Endodermal cell (in vitro differentiated cells): ENCODE results near the gene SPATS2. TPM values are rescaled to one million over a fixed set of nuclear protein-coding genes. Genes with fewer than 3 reads are reported as not detected.
"Not testable (repeated sequence)": the region's sequence is repeated elsewhere in the genome, so short reads cannot be mapped to it uniquely, and the experiment has no call there.

Experiments used
- DNase-seq: peaks from one replicate; pipeline ENCODE4 v3.0.0-alpha.2; 2017
- H3K27ac ChIP-seq: 2 replicates; pipeline ENCODE4 v1.5.1; 2013; ENCODE audit warnings: mild to moderate bottlenecking, low read depth, low read length, moderate library complexity
- H3K27me3 ChIP-seq: 2 replicates; pipeline ENCODE4 v1.6.1; 2013; ENCODE audit warnings: mild to moderate bottlenecking, low read length, moderate library complexity; ENCODE audit not compliant: insufficient read depth, control insufficient read depth, poor library complexity, severe bottlenecking
- H3K36me3 ChIP-seq: 2 replicates; pipeline ENCODE4 v1.7.0; 2013; ENCODE audit warnings: mild to moderate bottlenecking, low read length, moderate library complexity; ENCODE audit not compliant: control insufficient read depth, insufficient read depth
- H3K4me1 ChIP-seq: one replicate; pipeline ENCODE4 v1.7.0; 2013; ENCODE audit warnings: low read length; ENCODE audit not compliant: control insufficient read depth, insufficient read depth
- H3K4me3 ChIP-seq: 2 replicates; pipeline ENCODE4 v1.5.1; 2013; ENCODE audit warnings: mild to moderate bottlenecking, low read length, moderate library complexity
- H3K9ac ChIP-seq: 2 replicates; pipeline ENCODE4 v1.6.1; 2013; ENCODE audit warnings: mild to moderate bottlenecking, low read length, moderate library complexity; ENCODE audit not compliant: poor library complexity, severe bottlenecking; ENCODE audit errors: extremely low read depth
- H3K9me3 ChIP-seq: 2 replicates; pipeline ENCODE4 v1.6.1; 2013; ENCODE audit warnings: mild to moderate bottlenecking, low read length, moderate library complexity; ENCODE audit not compliant: control insufficient read depth
- H3K27ac Mint-ChIP-seq: 2 replicates; pipeline ENCODE4 v1.8.0; 2020; ENCODE audit warnings: mixed read lengths
- H3K27me3 Mint-ChIP-seq: 2 replicates; pipeline ENCODE4 v1.8.0; 2021; ENCODE audit warnings: mild to moderate bottlenecking, mixed read lengths; ENCODE audit not compliant: insufficient read depth
- H3K36me3 Mint-ChIP-seq: 2 replicates; pipeline ENCODE4 v1.8.0; 2020; ENCODE audit warnings: low read depth, mixed read lengths
- H3K4me1 Mint-ChIP-seq: 2 replicates; pipeline ENCODE4 v1.8.0; 2020; ENCODE audit warnings: mixed read lengths
- H3K4me3 Mint-ChIP-seq: 2 replicates; pipeline ENCODE4 v1.8.0; 2020; ENCODE audit warnings: mild to moderate bottlenecking, moderate library complexity, mixed read lengths
- H3K9me3 Mint-ChIP-seq: 2 replicates; pipeline ENCODE4 v1.8.0; 2020; ENCODE audit warnings: mild to moderate bottlenecking, mixed read lengths
- CTCF ChIP-seq: fragments of 200-600 bp; sonication (generic); conservative IDR thresholded peaks from 2 replicates; pipeline ENCODE4 v1.5.0; 2021; ENCODE audit warnings: antibody characterized with exemption, mild to moderate bottlenecking
- WGBS, 2 experiments: methylation state at CpG; one replicate each; pipeline versions ENCODE4 v1.1.5 to v1.1.7; 2013; ENCODE audit warnings: missing lambda C conversion rate in 2 of 2, mixed read lengths in 1 of 2; ENCODE audit not compliant: insufficient coverage in 1 of 2, insufficient read length in 1 of 2; 5-methylcytosine and 5-hydroxymethylcytosine counted together
- long read RNA-seq, 4 experiments: library from polyadenylated mRNA in 2 of 4; library from RNA in 1 of 4; library from capped mRNA in 1 of 4; stranded (forward) in 3 of 4; unstranded in 1 of 4; transcript quantifications; one replicate each; pipeline ENCODE4 v2.0.0, GENCODE V29; 2020 to 2021; ENCODE audit warnings: inconsistent platforms in 1 of 4
- polyA plus RNA-seq, 2 experiments: library from polyadenylated mRNA; stranded (reverse); fragments of 50-300 nt; gene quantifications; one replicate each; pipeline ENCODE4 v1.2.3, GENCODE V29; 2013
- total RNA-seq, 2 donors: library from RNA; stranded (reverse); fragmentation: NEBNext Ultra II Directional in 1 of 2; extraction: Animal tissue kit (Norgen Biotek cat#: 25700) in 1 of 2; gene quantifications; 2 replicates in 1 of 2; 3 replicates in 1 of 2; pipeline ENCODE4 v1.2.1, GENCODE V29; 2021

The SPATS2 gene
- 10 to 100 TPM; 50.2 to 64.8 TPM for total RNA-seq
- polyA plus RNA-seq (2013, experiment 1 of 2): 52.3 TPM
- 46.9 TPM for polyA plus RNA-seq (2013, experiment 2 of 2)
- long read RNA-seq, experiment 1, transcript SPATS2-222 (14 exons, 2,993 nt): major isoform, 6 of 20 reads
- long read RNA-seq, experiment 1, partial matches to known transcripts: 6 of 20 reads
- long read RNA-seq, experiment 1, other reads (novel, unspliced or antisense): 6 of 20 reads
- long read RNA-seq, experiment 2, transcript SPATS2-222 (14 exons, 2,993 nt): minor isoform, 43 of 156 reads
- long read RNA-seq, experiment 2, transcript SPATS2-201 (13 exons, 3,158 nt): major isoform, 74 of 156 reads
- long read RNA-seq, experiment 2, partial matches to known transcripts: 10 of 156 reads
- long read RNA-seq, experiment 2, other reads (novel, unspliced or antisense): 29 of 156 reads
- long read RNA-seq, experiment 3, transcript SPATS2-222 (14 exons, 2,993 nt): minor isoform, 12 of 54 reads
- long read RNA-seq, experiment 3, transcript SPATS2-201 (13 exons, 3,158 nt): major isoform, 17 of 54 reads
- long read RNA-seq, experiment 3, partial matches to known transcripts: 8 of 54 reads
- long read RNA-seq, experiment 3, other reads (novel, unspliced or antisense): 17 of 54 reads
- long read RNA-seq, experiment 4, transcript SPATS2-222 (14 exons, 2,993 nt): minor isoform, 8 of 34 reads
- long read RNA-seq, experiment 4, transcript SPATS2-201 (13 exons, 3,158 nt): major isoform, 12 of 34 reads
- long read RNA-seq, experiment 4, partial matches to known transcripts: 3 of 34 reads
- long read RNA-seq, experiment 4, other reads (novel, unspliced or antisense): 8 of 34 reads

- Mint-ChIP-seq H3K27me3 (peaks cover 16% of the 10 kb centered on the region), H3K9me3 (no peaks in the 10 kb centered on the region), H3K4me1 (peaks cover 15% of the 10 kb centered on the region), H3K4me3 (peak within 1 kb of the TSS; percentile 81), H3K36me3 (peaks cover 9% of the 10 kb centered on the region), H3K27ac (peak within 1 kb of the TSS; percentile 98)
- Histone ChIP-seq H3K9me3 (no peaks in the 10 kb centered on the region), H3K4me1 (peaks cover 6% of the 10 kb centered on the region), H3K9ac (peak within 1 kb of the TSS; percentile 91), H3K27ac (peak within 1 kb of the TSS; percentile 99), H3K36me3 (peaks cover 13% of the 10 kb centered on the region), H3K4me3 (peak within 1 kb of the TSS; percentile 93), H3K27me3 (no peaks in the 10 kb centered on the region)
- TF ChIP-seq CTCF: no peak
- WGBS, 2 experiments: 0 to 1% methylated on average over 19 to 36 of the region's 52 CpGs
- peak; percentile 100 for DNase-seq
Observed at GRCh38 chr12:49367381-49368239, at the start of gene SPATS2. TSS of gene SPATS2 (plus strand) at chr12:49367462. CDS start at chr12:49461013, 93,551 bp downstream.

- H3K9me3 Mint-ChIP-seq, H3K9ac ChIP-seq, H3K4me3 ChIP-seq, H3K36me3 Mint-ChIP-seq, H3K36me3 ChIP-seq, H3K9me3 ChIP-seq, DNase-seq, H3K27ac Mint-ChIP-seq, H3K27ac ChIP-seq, H3K4me3 Mint-ChIP-seq, H3K4me1 ChIP-seq: not testable (repeated sequence)
- Mint-ChIP-seq H3K4me1 (peaks cover 12% of the 10 kb centered on the region), H3K27me3 (peaks cover 14% of the 10 kb centered on the region)
- peaks cover 14% of the 10 kb centered on the region for H3K27me3 ChIP-seq
- WGBS, 2 experiments: 89 to 95% methylated on average over 8 to 9 of the region's 9 CpGs
Observed at GRCh38 chr12:49320411-49321103, 46.7 kb upstream of the SPATS2 start.

GRCh38 chr12:49322367-49322707, 44.9 kb upstream of the SPATS2 start:
- Mint-ChIP-seq H3K27ac (peak overlapping the region; percentile 91), H3K9me3 (no peaks in the 10 kb centered on the region), H3K27me3 (peaks cover 14% of the 10 kb centered on the region), H3K36me3 (peaks cover 12% of the 10 kb centered on the region), H3K4me3 (peak overlapping the region; percentile 99), H3K4me1 (peaks cover 12% of the 10 kb centered on the region)
- no peak overlapping the region for H3K27ac ChIP-seq
- peak; percentile 73 for DNase-seq
- peak overlapping the region; percentile 93 for H3K4me3 ChIP-seq
- no peaks in the 10 kb centered on the region for H3K9me3 ChIP-seq
- H3K4me1 ChIP-seq: peaks cover 4% of the 10 kb centered on the region
- TF ChIP-seq CTCF: no peak
- H3K36me3 ChIP-seq: peaks cover 21% of the 10 kb centered on the region
- peaks cover 14% of the 10 kb centered on the region for H3K27me3 ChIP-seq
- peak overlapping the region; percentile 84 for H3K9ac ChIP-seq
- 36 to 43% methylated on average over 5 to 10 of the region's 12 CpGs for WGBS, 2 experiments
